ENCODE measurements around the gene MYO5C. TPM values are rescaled to one million over a fixed set of nuclear protein-coding genes. Genes with fewer than 3 reads are reported as not detected.
"Not testable (repeated sequence)": the region's sequence is repeated elsewhere in the genome, so short reads cannot be mapped to it uniquely, and the experiment has no call there.

MYO5C gene
- polyA plus RNA-seq, 4 donors, result 2.4 to 17.9 (median 6.8) TPM

DNA sequence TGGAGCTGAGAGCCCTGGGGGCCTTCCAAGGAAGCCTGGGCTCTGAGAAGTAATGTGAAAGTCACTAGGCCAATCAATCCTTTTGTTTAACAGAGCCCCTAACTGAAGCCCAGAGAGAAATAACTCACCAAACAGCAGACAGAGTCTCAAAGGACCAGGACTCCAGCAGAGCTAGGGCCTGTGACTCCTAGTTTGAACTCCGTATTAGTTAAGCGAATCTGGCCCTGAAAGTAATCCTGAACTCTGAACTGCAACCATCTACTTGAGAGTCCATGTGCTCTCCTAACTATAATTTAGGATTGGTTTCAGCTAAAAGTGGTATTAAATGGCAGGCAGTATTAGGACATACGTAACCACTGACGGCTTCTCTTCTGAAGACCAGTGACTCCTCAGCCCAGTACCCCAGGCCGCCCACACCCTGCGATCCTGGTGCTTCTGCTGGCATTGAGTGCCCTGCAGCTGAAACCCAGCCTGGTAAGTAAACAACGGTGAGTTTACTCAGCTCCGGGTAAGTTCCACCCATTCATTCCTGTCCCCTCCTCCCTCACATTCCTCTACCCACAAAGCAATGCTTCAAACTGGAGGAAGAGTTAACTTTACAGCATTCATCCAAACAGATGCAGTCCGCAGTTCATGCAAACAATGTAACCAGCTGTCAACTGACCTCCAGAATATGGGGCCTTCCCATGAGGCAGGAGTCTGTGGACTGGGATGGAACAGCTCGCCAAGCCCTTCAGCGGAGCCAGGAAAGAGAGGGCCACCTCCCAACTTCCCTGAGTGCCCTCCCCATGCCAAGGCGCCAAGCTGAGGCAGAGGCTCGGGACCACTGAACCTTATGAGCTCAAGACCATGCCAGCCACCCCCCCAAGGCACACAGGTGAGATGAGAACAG is 7.3 kb downstream of the MYO5C start:
- no peak for FAIRE-seq
- H3K4me1 ChIP-seq (ENCODE audit: control insufficient read depth in 3 of 3, insufficient read depth in 2 of 3, low read depth in 1 of 3, low read length in 2 of 3), result peaks cover 4 to 13% (median 6%) of the 10 kb centered on the region in 3 donors
- peaks cover 0 to 4% (median 0%) of the 10 kb centered on the region in 3 donors for H3K36me3 ChIP-seq (ENCODE audit: control insufficient read depth in 3 of 3, insufficient read depth in 2 of 3, low read depth in 1 of 3, low read length in 3 of 3)
- WGBS, 3 donors, result 20 to 52% (median 33%) methylated on average over 13 of the region's 13 CpGs
- DNase-seq, result peak; percentile 77 to 81
- no peaks in the 10 kb centered on the region for H3K9me3 ChIP-seq (ENCODE audit: control insufficient read depth in 2 of 2, insufficient read depth in 1 of 2, low read depth in 1 of 2, low read length in 1 of 2)
- peak overlapping the region; percentile 53 to 76 (median 55) for H3K27ac ChIP-seq (ENCODE audit: low read depth in 1 of 3, low read length in 2 of 3)
- no peak overlapping the region for H3K4me3 ChIP-seq (ENCODE audit: low read depth in 1 of 3, low read length in 3 of 3)
- no peaks in the 10 kb centered on the region for H3K27me3 ChIP-seq (ENCODE audit: control insufficient read depth in 3 of 3, insufficient read depth in 3 of 3, low read length in 3 of 3)

DNA sequence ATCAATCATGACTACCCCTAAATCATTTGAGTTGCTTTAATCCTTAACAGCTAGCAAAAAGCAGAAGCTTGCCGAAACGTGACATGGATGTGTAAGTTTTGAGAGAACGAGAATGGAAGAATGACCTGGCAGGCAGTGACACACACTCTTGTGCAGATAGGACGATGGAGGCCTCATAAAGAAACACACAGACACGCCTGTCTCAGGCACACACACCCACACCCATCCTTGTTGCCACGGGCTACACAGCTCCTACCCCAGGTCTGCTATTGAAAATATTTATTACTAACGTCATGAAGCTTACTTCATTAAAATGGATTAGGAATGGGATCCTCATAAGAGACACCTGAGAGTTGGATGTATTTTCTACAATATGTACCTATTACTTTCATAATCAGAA is 8.5 kb downstream of the MYO5C start:
- Histone ChIP-seq H3K9me3 (ENCODE audit: control insufficient read depth in 2 of 2, insufficient read depth in 1 of 2, low read depth in 1 of 2, low read length in 1 of 2) (no peaks in the 10 kb centered on the region), H3K27me3 (ENCODE audit: control insufficient read depth in 3 of 3, insufficient read depth in 3 of 3, low read length in 3 of 3) (no peaks in the 10 kb centered on the region), H3K4me1 (ENCODE audit: control insufficient read depth in 3 of 3, insufficient read depth in 2 of 3, low read depth in 1 of 3, low read length in 2 of 3) (peaks cover 4 to 13% (median 6%) of the 10 kb centered on the region in 3 donors), H3K36me3 (ENCODE audit: control insufficient read depth in 3 of 3, insufficient read depth in 2 of 3, low read depth in 1 of 3, low read length in 3 of 3) (peaks cover 0 to 11% (median 0%) of the 10 kb centered on the region in 3 donors), H3K27ac (ENCODE audit: low read depth in 1 of 3, low read length in 2 of 3) (peak overlapping the region in 1 of 3 donors; percentile 41), H3K4me3 (ENCODE audit: low read depth in 1 of 3, low read length in 3 of 3) (no peak overlapping the region)
- DNase-seq (peak; percentile 47 to 52), FAIRE-seq (no peak)
- 51 to 72% (median 54%) methylated on average over 7 of the region's 7 CpGs for WGBS, 3 donors

DNA sequence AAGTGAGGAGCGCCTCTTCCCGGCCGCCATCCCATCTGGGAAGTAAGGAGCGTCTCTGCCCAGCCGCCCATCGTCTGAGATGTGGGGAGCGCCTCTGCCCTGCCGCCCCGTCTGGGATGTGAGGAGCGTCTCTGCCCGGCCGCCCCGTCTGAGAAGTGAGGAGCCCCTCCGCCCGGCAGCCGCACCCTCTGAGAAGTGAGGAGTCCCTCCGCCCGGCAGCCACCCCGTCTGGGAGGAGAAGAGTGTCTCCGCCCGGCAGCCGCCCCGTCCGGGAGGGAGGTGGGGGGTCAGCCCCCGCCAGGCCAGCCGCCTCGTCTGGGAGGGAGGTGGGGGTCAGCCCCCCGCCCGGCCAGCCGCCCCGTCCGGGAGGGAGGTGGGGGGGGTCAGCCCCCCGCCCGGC is 9.7 kb downstream of the MYO5C start:
- H3K36me3 ChIP-seq (ENCODE audit: control insufficient read depth in 3 of 3, insufficient read depth in 2 of 3, low read depth in 1 of 3, low read length in 3 of 3), result peaks cover 0 to 11% (median 0%) of the 10 kb centered on the region in 3 donors
- WGBS, 3 donors, result 96 to 100% (median 96%) methylated on average over 7 to 32 of the region's 34 CpGs
- not testable (repeated sequence) for H3K4me3 ChIP-seq (ENCODE audit: low read depth in 1 of 3, low read length in 3 of 3); FAIRE-seq; H3K27me3 ChIP-seq (ENCODE audit: control insufficient read depth in 3 of 3, insufficient read depth in 3 of 3, low read length in 3 of 3); H3K9me3 ChIP-seq (ENCODE audit: control insufficient read depth in 2 of 2, insufficient read depth in 1 of 2, low read depth in 1 of 2, low read length in 1 of 2); DNase-seq; H3K27ac ChIP-seq (ENCODE audit: low read depth in 1 of 3, low read length in 2 of 3)
- H3K4me1 ChIP-seq (ENCODE audit: control insufficient read depth in 3 of 3, insufficient read depth in 2 of 3, low read depth in 1 of 3, low read length in 2 of 3), result peaks cover 4 to 13% (median 6%) of the 10 kb centered on the region in 3 donors

DNA sequence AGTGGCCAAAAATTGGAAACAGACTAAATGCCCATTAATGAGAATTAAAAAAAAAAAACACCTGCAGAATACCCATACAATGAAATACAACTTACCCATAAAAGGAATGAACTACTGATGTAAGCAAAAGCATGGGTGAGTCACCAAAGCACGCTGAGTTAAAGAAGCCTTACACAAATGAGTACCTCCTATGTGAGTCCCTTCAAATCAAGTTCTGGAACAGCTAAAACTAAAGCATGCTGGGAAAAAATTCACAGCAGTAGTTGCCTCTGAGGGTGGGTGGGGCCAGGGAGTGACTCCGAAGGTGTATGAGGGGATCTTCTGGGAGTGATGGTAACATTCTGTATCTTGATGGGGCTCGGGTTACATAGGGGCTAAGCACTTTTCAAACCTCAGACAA is 11.4 kb downstream of the MYO5C start:
- Histone ChIP-seq H3K9me3 (ENCODE audit: control insufficient read depth in 2 of 2, insufficient read depth in 1 of 2, low read depth in 1 of 2, low read length in 1 of 2) (no peaks in the 10 kb centered on the region), H3K4me3 (ENCODE audit: low read depth in 1 of 3, low read length in 3 of 3) (no peak overlapping the region), H3K4me1 (ENCODE audit: control insufficient read depth in 3 of 3, insufficient read depth in 2 of 3, low read depth in 1 of 3, low read length in 2 of 3) (peaks cover 0 to 13% (median 4%) of the 10 kb centered on the region in 3 donors), H3K27me3 (ENCODE audit: control insufficient read depth in 3 of 3, insufficient read depth in 3 of 3, low read length in 3 of 3) (no peaks in the 10 kb centered on the region), H3K27ac (ENCODE audit: low read depth in 1 of 3, low read length in 2 of 3) (no peak overlapping the region), H3K36me3 (ENCODE audit: control insufficient read depth in 3 of 3, insufficient read depth in 2 of 3, low read depth in 1 of 3, low read length in 3 of 3) (peaks cover 0 to 11% (median 0%) of the 10 kb centered on the region in 3 donors)
- WGBS, 3 donors, result 70 to 90% (median 79%) methylated on average over 3 of the region's 3 CpGs
- FAIRE-seq (no peak), DNase-seq (no peak)

DNA sequence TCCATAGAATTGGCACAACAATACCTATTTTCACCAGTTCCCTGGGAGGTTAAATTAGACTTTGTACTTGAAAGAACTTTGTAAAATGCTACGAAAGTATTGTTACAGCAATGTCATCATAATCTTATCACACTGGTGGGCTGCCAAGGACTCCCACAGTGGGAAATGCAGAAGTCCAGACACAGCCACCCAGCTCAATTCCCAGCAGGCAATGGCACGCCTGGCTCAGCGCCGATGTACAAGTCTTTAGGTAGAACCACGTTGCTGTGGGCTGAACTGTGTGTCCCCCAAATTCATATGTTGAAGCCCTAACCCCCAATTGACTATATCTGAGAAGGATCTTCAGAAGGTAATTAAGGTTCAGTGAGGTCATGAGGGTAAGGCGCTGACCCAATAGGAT is 12.3 kb downstream of the MYO5C start:
- Histone ChIP-seq H3K27ac (ENCODE audit: low read depth in 1 of 3, low read length in 2 of 3) (no peak overlapping the region), H3K4me1 (ENCODE audit: control insufficient read depth in 3 of 3, insufficient read depth in 2 of 3, low read depth in 1 of 3, low read length in 2 of 3) (peaks cover 0 to 8% (median 0%) of the 10 kb centered on the region in 3 donors), H3K9me3 (ENCODE audit: control insufficient read depth in 2 of 2, insufficient read depth in 1 of 2, low read depth in 1 of 2, low read length in 1 of 2) (no peaks in the 10 kb centered on the region), H3K27me3 (ENCODE audit: control insufficient read depth in 3 of 3, insufficient read depth in 3 of 3, low read length in 3 of 3) (no peaks in the 10 kb centered on the region), H3K36me3 (ENCODE audit: control insufficient read depth in 3 of 3, insufficient read depth in 2 of 3, low read depth in 1 of 3, low read length in 3 of 3) (peaks cover 0 to 13% (median 0%) of the 10 kb centered on the region in 3 donors), H3K4me3 (ENCODE audit: low read depth in 1 of 3, low read length in 3 of 3) (no peak overlapping the region)
- DNase-seq, result no peak
- 84 to 89% (median 85%) methylated on average over 6 of the region's 6 CpGs for WGBS, 3 donors
- FAIRE-seq, result no peak

DNA sequence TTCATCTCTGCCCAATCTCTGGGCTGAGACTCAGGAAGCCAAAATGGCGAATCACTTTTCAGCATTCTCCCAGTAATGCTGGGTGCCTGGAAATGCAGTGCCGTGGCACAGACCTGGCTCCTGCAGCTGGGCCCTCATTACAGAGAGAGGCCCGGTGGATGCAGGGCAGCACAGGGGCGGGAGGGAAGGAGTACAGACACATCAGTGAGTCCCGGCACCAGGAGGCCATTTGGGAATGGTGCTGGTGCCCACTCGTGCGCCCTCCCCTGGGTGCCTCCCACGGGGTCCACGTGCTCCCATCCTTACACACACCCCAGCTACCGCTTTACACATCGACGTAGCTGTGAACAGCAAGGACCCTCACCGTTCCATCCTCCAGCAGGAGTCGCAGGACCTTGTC is 13.2 kb downstream of the MYO5C start:
- FAIRE-seq, result no peak
- DNase-seq, result no peak

DNA sequence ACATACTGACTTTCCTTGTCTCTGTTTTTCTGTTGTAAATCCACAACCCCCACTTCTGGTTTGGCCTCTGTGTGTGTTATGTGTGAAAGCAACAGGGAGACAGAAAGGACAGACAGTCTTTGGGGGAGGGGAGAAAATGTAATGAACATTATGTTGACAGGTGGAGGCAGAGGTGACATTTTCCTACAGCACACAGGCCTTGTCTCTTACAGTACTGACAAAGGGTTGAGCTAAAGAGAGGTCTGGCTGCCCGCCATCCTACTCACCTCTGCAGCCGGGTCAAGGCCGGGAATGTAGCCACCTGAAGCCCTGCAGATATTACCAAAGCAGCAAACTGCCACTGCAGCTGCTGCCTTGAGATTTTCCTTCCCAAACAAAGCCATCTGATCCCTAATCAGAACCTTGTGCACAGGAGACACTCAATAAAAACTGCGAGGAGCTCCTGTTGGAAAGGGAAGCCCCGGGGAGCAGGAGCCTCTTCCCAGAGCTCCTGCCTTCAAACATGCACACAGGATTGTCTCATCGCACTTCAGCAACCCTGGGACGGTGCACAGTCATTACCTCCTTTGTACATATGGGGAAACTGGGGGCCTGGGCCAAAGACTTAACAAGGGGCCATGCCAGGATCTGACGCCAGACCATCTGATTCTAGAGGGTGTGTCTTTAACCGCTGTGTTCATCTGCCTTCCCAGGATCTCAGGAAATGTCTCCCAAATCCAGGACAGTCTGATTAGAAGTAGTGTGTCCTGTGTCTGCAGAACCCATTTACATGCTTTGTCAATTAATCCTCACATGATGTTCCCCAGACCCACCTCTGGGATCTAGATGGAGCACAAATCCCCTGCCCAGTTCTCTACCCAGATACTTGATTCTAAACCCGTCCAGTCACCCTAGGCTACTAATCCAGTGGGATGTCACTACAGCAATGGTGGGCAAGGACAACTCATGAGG is 14.2 kb downstream of the MYO5C start:
- no peaks in the 10 kb centered on the region for H3K27me3 ChIP-seq (ENCODE audit: control insufficient read depth in 3 of 3, insufficient read depth in 3 of 3, low read length in 3 of 3)
- no peaks in the 10 kb centered on the region for H3K4me1 ChIP-seq (ENCODE audit: control insufficient read depth in 3 of 3, insufficient read depth in 2 of 3, low read depth in 1 of 3, low read length in 2 of 3)
- peaks cover 0 to 22% (median 0%) of the 10 kb centered on the region in 3 donors for H3K36me3 ChIP-seq (ENCODE audit: control insufficient read depth in 3 of 3, insufficient read depth in 2 of 3, low read depth in 1 of 3, low read length in 3 of 3)
- no peak overlapping the region for H3K4me3 ChIP-seq (ENCODE audit: low read depth in 1 of 3, low read length in 3 of 3)
- WGBS, 3 donors, result 84 to 89% (median 85%) methylated on average over 10 of the region's 10 CpGs
- no peak for DNase-seq
- no peak for FAIRE-seq
- no peak overlapping the region for H3K27ac ChIP-seq (ENCODE audit: low read depth in 1 of 3, low read length in 2 of 3)
- no peaks in the 10 kb centered on the region for H3K9me3 ChIP-seq (ENCODE audit: control insufficient read depth in 2 of 2, insufficient read depth in 1 of 2, low read depth in 1 of 2, low read length in 1 of 2)

More for the DNA sequence above, 13.2 kb downstream of the MYO5C start:
- peaks cover 0 to 17% (median 0%) of the 10 kb centered on the region in 3 donors for H3K36me3 ChIP-seq (ENCODE audit: control insufficient read depth in 3 of 3, insufficient read depth in 2 of 3, low read depth in 1 of 3, low read length in 3 of 3)
- H3K4me1 ChIP-seq (ENCODE audit: control insufficient read depth in 3 of 3, insufficient read depth in 2 of 3, low read depth in 1 of 3, low read length in 2 of 3), result peaks cover 0 to 4% (median 0%) of the 10 kb centered on the region in 3 donors
- 90 to 96% (median 95%) methylated on average over 14 of the region's 14 CpGs for WGBS, 3 donors
- no peak overlapping the region for H3K27ac ChIP-seq (ENCODE audit: low read depth in 1 of 3, low read length in 2 of 3)
- no peaks in the 10 kb centered on the region for H3K27me3 ChIP-seq (ENCODE audit: control insufficient read depth in 3 of 3, insufficient read depth in 3 of 3, low read length in 3 of 3)
- no peak overlapping the region for H3K4me3 ChIP-seq (ENCODE audit: low read depth in 1 of 3, low read length in 3 of 3)
- H3K9me3 ChIP-seq (ENCODE audit: control insufficient read depth in 2 of 2, insufficient read depth in 1 of 2, low read depth in 1 of 2, low read length in 1 of 2), result no peaks in the 10 kb centered on the region
